AG04449 (cell line): ENCODE data around the gene C16orf74.

Source experiments
- CTCF ChIA-PET: fragments of 350-600 bp; formaldehyde crosslinking; extraction: SDS; loops from one replicate; lab custom pipeline; 2021; ENCODE audit warnings: antibody characterized with exemption; lab: Yijun Ruan, JAX
- POLR2A ChIA-PET: fragments of 400-600, 350-600 bp; formaldehyde crosslinking; extraction: SDS; loops from one replicate; lab custom pipeline; 2020; ENCODE audit warnings: antibody characterized with exemption, inconsistent platforms; lab: Yijun Ruan, JAX
- DNase-seq: peaks from one replicate; pipeline ENCODE4 v3.0.0-alpha.2; 2010; ENCODE audit warnings: low read depth, low spot score
- H3K4me3 ChIP-seq: 2 replicates; pipeline ENCODE4 v1.5.1; 2011; ENCODE audit warnings: low read depth, mild to moderate bottlenecking, control low read depth, low read length
- TF ChIP-seq, protein P1 (sequence below): IDR thresholded peaks from one replicate; pipeline ENCODE4 v1.5.1; 2011; ENCODE audit warnings: mild to moderate bottlenecking, moderate library complexity, low read length, control low read depth, inconsistent platforms; ENCODE audit not compliant: insufficient read depth; ENCODE audit errors: missing control alignments

Gene C16orf74

DNA sequence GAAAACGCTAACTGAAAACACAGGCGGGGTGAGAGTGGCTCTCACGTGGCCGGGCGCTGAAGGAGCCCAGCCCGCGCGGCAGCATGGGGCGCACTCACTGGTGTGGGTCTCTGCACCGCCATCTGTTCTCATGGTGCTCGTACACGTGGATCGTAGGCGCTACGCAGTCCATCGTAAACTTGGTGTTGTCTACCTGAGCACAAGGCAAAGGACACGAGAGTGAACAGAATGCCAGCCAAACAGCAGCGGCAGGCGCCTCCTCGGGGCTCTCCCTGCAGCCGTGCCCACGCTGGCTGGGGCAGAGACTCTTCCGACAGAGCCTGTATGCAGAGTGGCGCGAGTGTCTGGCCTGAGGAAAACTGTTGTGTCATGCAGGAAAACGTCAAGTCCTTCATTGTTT, 29.4 kb upstream of the C16orf74 start:
- POLR2A ChIA-PET = no interaction called here
- CTCF ChIA-PET = no interaction called here
- DNase-seq = no peak
- TF ChIP-seq, protein P1, sequence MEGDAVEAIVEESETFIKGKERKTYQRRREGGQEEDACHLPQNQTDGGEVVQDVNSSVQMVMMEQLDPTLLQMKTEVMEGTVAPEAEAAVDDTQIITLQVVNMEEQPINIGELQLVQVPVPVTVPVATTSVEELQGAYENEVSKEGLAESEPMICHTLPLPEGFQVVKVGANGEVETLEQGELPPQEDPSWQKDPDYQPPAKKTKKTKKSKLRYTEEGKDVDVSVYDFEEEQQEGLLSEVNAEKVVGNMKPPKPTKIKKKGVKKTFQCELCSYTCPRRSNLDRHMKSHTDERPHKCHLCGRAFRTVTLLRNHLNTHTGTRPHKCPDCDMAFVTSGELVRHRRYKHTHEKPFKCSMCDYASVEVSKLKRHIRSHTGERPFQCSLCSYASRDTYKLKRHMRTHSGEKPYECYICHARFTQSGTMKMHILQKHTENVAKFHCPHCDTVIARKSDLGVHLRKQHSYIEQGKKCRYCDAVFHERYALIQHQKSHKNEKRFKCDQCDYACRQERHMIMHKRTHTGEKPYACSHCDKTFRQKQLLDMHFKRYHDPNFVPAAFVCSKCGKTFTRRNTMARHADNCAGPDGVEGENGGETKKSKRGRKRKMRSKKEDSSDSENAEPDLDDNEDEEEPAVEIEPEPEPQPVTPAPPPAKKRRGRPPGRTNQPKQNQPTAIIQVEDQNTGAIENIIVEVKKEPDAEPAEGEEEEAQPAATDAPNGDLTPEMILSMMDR = no peak
- H3K4me3 ChIP-seq = no peak overlapping the region

DNA sequence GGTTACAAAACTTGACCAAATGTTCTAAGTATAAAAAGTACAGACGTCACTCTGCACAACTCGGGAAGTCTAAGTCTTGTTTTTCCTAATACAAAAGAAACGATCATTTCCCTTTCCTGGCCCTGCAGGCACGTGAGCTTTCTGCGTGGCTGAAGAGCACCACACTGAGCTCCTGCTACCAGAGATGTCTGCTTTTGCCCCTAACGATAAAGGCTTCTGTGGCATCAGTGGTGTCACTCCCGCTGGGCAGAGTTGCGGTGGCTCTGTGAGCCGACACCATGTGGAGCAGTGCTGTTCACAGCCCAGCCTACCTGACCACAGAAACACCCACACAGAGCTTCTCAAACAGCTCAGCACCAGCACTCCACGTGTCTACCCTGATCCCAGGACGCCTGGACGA, 28.0 kb upstream of the C16orf74 start:
- DNase-seq = no peak
- CTCF ChIA-PET = interaction anchor here (1.3 to 1.6 kb wide), 2 partner anchors 19 to 120 kb away, joined by 3 to 5 read pairs; no protein-coding TSS in a partner anchor
- POLR2A ChIA-PET = interaction anchor here (1.2 kb wide), 1 partner anchor 11 kb away, joined by 3 read pairs; no protein-coding TSS in a partner anchor
- no peak overlapping the region for H3K4me3 ChIP-seq
- TF ChIP-seq, protein P1 = no peak

DNA sequence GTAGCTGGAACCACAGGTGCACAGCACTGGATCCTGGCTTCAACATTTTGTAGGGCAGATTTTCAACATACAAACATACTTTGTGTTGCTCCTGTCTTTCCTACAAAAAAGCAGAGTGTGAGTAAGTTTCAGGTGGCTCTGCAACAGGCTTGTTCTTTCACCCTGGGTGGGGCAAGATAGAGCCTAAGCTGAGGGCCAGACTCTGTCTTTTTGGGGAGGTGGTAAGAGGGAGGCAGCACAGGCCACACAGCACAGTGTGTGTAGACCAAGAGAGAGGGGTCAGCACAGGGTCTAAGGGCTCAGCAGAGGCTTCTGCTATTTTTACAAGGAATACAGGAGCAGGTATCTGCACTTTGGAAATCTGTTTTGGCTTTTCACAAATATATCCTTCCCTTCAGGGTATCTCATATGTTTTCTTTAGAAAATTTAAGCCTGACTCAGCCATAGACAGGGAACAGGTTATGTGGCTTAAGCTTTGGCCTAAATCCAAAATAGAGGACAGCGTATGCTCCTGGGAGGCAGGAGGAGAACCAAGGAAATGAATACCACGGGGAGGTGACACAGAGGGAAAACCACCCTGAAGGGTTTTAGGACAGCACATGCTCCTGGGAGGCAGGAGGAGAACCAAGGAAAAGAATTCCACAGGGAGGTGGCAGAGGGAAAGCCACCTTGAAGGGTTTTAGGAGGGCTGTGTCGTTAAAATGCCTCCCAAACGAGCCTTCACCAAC, 26.9 kb upstream of the C16orf74 start:
- TF ChIP-seq, protein P1 = no peak
- H3K4me3 ChIP-seq = no peak overlapping the region
- ChIA-PET POLR2A (interaction anchor here (0.6 kb wide), 1 partner anchor 159 kb away, joined by 6 read pairs; no protein-coding TSS in a partner anchor), CTCF (interaction anchor here (1.3 kb wide), 1 partner anchor 119 kb away, joined by 3 read pairs; no protein-coding TSS in a partner anchor)
- DNase-seq = no peak

DNA sequence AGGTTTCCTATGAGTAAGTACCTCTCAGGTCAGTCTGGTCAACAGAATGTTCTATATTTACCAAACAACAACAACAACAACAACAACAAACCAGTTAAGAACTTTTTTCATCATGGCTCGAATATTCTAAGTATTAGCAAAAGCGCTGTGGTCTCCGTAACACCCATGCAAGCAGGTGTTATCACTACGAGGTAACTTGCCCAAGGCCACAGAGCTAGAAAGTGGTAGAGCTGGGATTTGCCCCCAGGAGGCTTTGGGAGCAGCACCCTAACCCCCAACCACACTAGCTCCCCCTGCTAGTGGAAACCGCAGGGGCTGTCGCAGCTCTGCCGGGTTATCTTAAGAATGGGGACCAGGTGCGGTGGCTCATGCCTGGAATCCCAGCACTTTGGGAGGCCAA, 23.9 kb upstream of the C16orf74 start:
- CTCF ChIA-PET = no interaction called here
- TF ChIP-seq, protein P1 = no peak
- no peak overlapping the region for H3K4me3 ChIP-seq
- POLR2A ChIA-PET = no interaction called here
- DNase-seq = no peak

DNA sequence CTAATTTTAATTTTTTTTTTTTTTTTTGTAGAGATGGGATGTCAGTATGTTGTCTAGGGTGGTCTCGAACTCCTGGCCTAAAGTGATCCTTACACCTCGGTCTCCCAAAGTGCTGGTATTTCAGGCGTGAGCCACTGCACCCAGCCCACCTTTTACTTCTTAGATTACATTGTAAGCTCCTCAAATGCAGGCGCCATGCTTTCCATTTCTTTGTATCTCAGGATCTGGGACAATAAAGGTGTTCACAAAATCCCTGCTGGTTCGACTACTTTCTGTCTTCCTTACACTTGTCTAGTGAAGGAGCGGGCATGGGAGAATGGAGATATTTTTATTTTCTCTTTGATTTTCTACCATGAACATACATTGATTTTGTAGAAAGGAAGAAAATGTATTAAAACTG, 23.2 kb upstream of the C16orf74 start:
- TF ChIP-seq, protein P1 = no peak
- no peak for DNase-seq
- ChIA-PET CTCF (no interaction called here), POLR2A (no interaction called here)
- H3K4me3 ChIP-seq = no peak overlapping the region

DNA sequence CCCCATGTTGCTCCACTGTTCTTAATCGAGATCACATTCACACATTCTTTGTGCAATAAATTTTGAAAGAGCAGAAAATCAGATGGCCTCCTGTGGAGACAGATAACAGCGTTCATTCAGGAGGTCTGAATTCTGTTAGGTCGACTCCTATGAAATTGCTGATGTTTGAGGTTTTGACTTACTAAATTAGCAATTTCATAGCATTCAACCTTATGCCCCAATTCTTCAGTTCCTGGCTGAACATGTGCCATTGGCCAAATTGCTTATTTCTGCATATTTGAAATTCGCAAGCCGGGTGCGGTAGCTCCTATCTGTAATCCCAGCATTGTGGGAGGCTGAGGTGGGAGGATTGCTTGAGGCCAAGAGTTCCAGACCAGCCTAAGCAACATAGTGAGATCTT, 22.1 kb upstream of the C16orf74 start:
- ChIA-PET POLR2A (no interaction called here), CTCF (no interaction called here)
- H3K4me3 ChIP-seq = no peak overlapping the region
- no peak for DNase-seq
- TF ChIP-seq, protein P1 = no peak
